ENCODE data around the gene PSRC1.

PSRC1 gene

GRCh38 chr1:109241344-109241743, 41.6 kb downstream of the PSRC1 start:
- Histone ChIP-seq H3K27ac (ENCODE audit: low read depth, low read length, severe bottlenecking) (no peak overlapping the region), H3K36me3 (ENCODE audit: control insufficient read depth, insufficient read depth, low read length) (peaks cover 39% of the 10 kb centered on the region), H3K4me1 (ENCODE audit: control insufficient read depth, insufficient read depth, low read length, poor library complexity, severe bottlenecking) (peaks cover 12% of the 10 kb centered on the region), H3K9me3 (ENCODE audit: control insufficient read depth, low read length) (no peaks in the 10 kb centered on the region), H3K4me3 (ENCODE audit: extremely low read depth, insufficient read depth, low read length, poor library complexity, severe bottlenecking) (no peak overlapping the region)
- 72 to 87% methylated on average over 5 to 6 of the region's 6 CpGs for WGBS, 2 experiments (ENCODE audit: insufficient coverage in 2 of 2)

GRCh38 chr1:109240158-109241152, 42.5 kb downstream of the PSRC1 start:
- H3K27ac ChIP-seq (ENCODE audit: low read depth, low read length, severe bottlenecking), result no peak overlapping the region
- 75 to 78% methylated on average over 15 to 22 of the region's 26 CpGs for WGBS, 2 experiments (ENCODE audit: insufficient coverage in 2 of 2)
- no peaks in the 10 kb centered on the region for H3K9me3 ChIP-seq (ENCODE audit: control insufficient read depth, low read length)
- peaks cover 12% of the 10 kb centered on the region for H3K4me1 ChIP-seq (ENCODE audit: control insufficient read depth, insufficient read depth, low read length, poor library complexity, severe bottlenecking)
- peaks cover 48% of the 10 kb centered on the region for H3K36me3 ChIP-seq (ENCODE audit: control insufficient read depth, insufficient read depth, low read length)
- H3K4me3 ChIP-seq (ENCODE audit: extremely low read depth, insufficient read depth, low read length, poor library complexity, severe bottlenecking), result no peak overlapping the region

GRCh38 chr1:109239409-109240068, 43.4 kb downstream of the PSRC1 start:
- 75 to 92% methylated on average over 2 to 4 of the region's 6 CpGs for WGBS, 2 experiments (ENCODE audit: insufficient coverage in 2 of 2)
- peak overlapping the region; percentile 41 for H3K27ac ChIP-seq (ENCODE audit: low read depth, low read length, severe bottlenecking)
- H3K4me1 ChIP-seq (ENCODE audit: control insufficient read depth, insufficient read depth, low read length, poor library complexity, severe bottlenecking), result peaks cover 12% of the 10 kb centered on the region
- peaks cover 57% of the 10 kb centered on the region for H3K36me3 ChIP-seq (ENCODE audit: control insufficient read depth, insufficient read depth, low read length)
- H3K4me3 ChIP-seq (ENCODE audit: extremely low read depth, insufficient read depth, low read length, poor library complexity, severe bottlenecking), result no peak overlapping the region
- H3K9me3 ChIP-seq (ENCODE audit: control insufficient read depth, low read length), result no peaks in the 10 kb centered on the region

- H3K36me3 ChIP-seq (ENCODE audit: control insufficient read depth, insufficient read depth, low read length), result peaks cover 62% of the 10 kb centered on the region
- H3K27ac ChIP-seq (ENCODE audit: low read depth, low read length, severe bottlenecking), result no peak overlapping the region
- H3K9me3 ChIP-seq (ENCODE audit: control insufficient read depth, low read length), result no peaks in the 10 kb centered on the region
These were observed 43.9 kb downstream of the PSRC1 start for GRCh38 chr1:109239047-109239408.

GRCh38 chr1:109238382-109238781, 44.6 kb downstream of the PSRC1 start:
- H3K4me1 ChIP-seq (ENCODE audit: control insufficient read depth, insufficient read depth, low read length, poor library complexity, severe bottlenecking), result peaks cover 12% of the 10 kb centered on the region
- no peak overlapping the region for H3K4me3 ChIP-seq (ENCODE audit: extremely low read depth, insufficient read depth, low read length, poor library complexity, severe bottlenecking)
- no peak overlapping the region for H3K27ac ChIP-seq (ENCODE audit: low read depth, low read length, severe bottlenecking)
- WGBS, 2 experiments (ENCODE audit: insufficient coverage in 2 of 2), result 100% methylated on average over 1 to 2 of the region's 2 CpGs
- no peaks in the 10 kb centered on the region for H3K9me3 ChIP-seq (ENCODE audit: control insufficient read depth, low read length)
- H3K36me3 ChIP-seq (ENCODE audit: control insufficient read depth, insufficient read depth, low read length), result peaks cover 68% of the 10 kb centered on the region

More at GRCh38 chr1:109239047-109239408, 43.9 kb downstream of the PSRC1 start:
- WGBS, 2 experiments (ENCODE audit: insufficient coverage in 2 of 2), result 80 to 87% methylated on average over 5 of the region's 5 CpGs
- Histone ChIP-seq H3K4me3 (ENCODE audit: extremely low read depth, insufficient read depth, low read length, poor library complexity, severe bottlenecking) (no peak overlapping the region), H3K4me1 (ENCODE audit: control insufficient read depth, insufficient read depth, low read length, poor library complexity, severe bottlenecking) (peaks cover 12% of the 10 kb centered on the region)

GRCh38 chr1:109237512-109237911, 45.4 kb downstream of the PSRC1 start:
- Histone ChIP-seq H3K9me3 (ENCODE audit: control insufficient read depth, low read length) (no peaks in the 10 kb centered on the region), H3K27ac (ENCODE audit: low read depth, low read length, severe bottlenecking) (peak overlapping the region; percentile 5), H3K4me1 (ENCODE audit: control insufficient read depth, insufficient read depth, low read length, poor library complexity, severe bottlenecking) (peaks cover 12% of the 10 kb centered on the region), H3K36me3 (ENCODE audit: control insufficient read depth, insufficient read depth, low read length) (peaks cover 77% of the 10 kb centered on the region), H3K4me3 (ENCODE audit: extremely low read depth, insufficient read depth, low read length, poor library complexity, severe bottlenecking) (no peak overlapping the region)
- WGBS, 2 experiments (ENCODE audit: insufficient coverage in 2 of 2), result 91 to 92% methylated on average over 3 of the region's 3 CpGs

- Histone ChIP-seq H3K4me1 (ENCODE audit: control insufficient read depth, insufficient read depth, low read length, poor library complexity, severe bottlenecking) (peaks cover 4% of the 10 kb centered on the region), H3K4me3 (ENCODE audit: extremely low read depth, insufficient read depth, low read length, poor library complexity, severe bottlenecking) (no peak overlapping the region), H3K9me3 (ENCODE audit: control insufficient read depth, low read length) (no peaks in the 10 kb centered on the region), H3K27ac (ENCODE audit: low read depth, low read length, severe bottlenecking) (no peak overlapping the region), H3K36me3 (ENCODE audit: control insufficient read depth, insufficient read depth, low read length) (peaks cover 98% of the 10 kb centered on the region)
- WGBS, 2 experiments (ENCODE audit: insufficient coverage in 2 of 2), result 96 to 98% methylated on average over 5 to 7 of the region's 7 CpGs
These were observed 47.8 kb downstream of the PSRC1 start for GRCh38 chr1:109235137-109235536.

- no peaks in the 10 kb centered on the region for H3K9me3 ChIP-seq (ENCODE audit: control insufficient read depth, low read length)
- H3K4me1 ChIP-seq (ENCODE audit: control insufficient read depth, insufficient read depth, low read length, poor library complexity, severe bottlenecking), result no peaks in the 10 kb centered on the region
- H3K27ac ChIP-seq (ENCODE audit: low read depth, low read length, severe bottlenecking), result no peak overlapping the region
- peaks cover 96% of the 10 kb centered on the region for H3K36me3 ChIP-seq (ENCODE audit: control insufficient read depth, insufficient read depth, low read length)
- 94 to 97% methylated on average over 3 of the region's 3 CpGs for WGBS, 2 experiments (ENCODE audit: insufficient coverage in 2 of 2)
- no peak overlapping the region for H3K4me3 ChIP-seq (ENCODE audit: extremely low read depth, insufficient read depth, low read length, poor library complexity, severe bottlenecking)
These were observed 51.9 kb downstream of the PSRC1 start for GRCh38 chr1:109231066-109231465.

Data from mesodermal cell (in vitro differentiated cells).